Activated CD4-positive, alpha-beta T cell treated with anti-CD3 and anti-CD28 coated beads, Interleukin-2, amount 10 ng/mL, durations not matched to agents 24 days and 14 days (primary cell): ENCODE measurements around the gene PPY. TPM values are rescaled to one million over a fixed set of nuclear protein-coding genes. Genes with fewer than 3 reads are reported as not detected.

Experiments
- DNase-seq: peaks from one replicate; pipeline ENCODE4 v3.0.0; 2022
- H3K27ac Mint-ChIP-seq: one replicate; pipeline ENCODE4 v1.8.0; 2022; ENCODE audit warnings: mild to moderate bottlenecking, mixed read lengths
- H3K27me3 Mint-ChIP-seq: one replicate; pipeline ENCODE4 v1.8.0; 2022; ENCODE audit warnings: mixed read lengths
- H3K36me3 Mint-ChIP-seq: one replicate; pipeline ENCODE4 v1.8.0; 2022; ENCODE audit warnings: low read depth, mild to moderate bottlenecking, mixed read lengths
- H3K4me1 Mint-ChIP-seq: one replicate; pipeline ENCODE4 v1.8.0; 2021; ENCODE audit warnings: mixed read lengths
- H3K4me3 Mint-ChIP-seq: one replicate; pipeline ENCODE4 v1.8.0; 2022; ENCODE audit warnings: mild to moderate bottlenecking, moderate library complexity, mixed read lengths
- H3K9me3 Mint-ChIP-seq: one replicate; pipeline ENCODE4 v1.8.0; 2021; ENCODE audit warnings: mixed read lengths
- intact Hi-C: fragments of 100-400 bp; cut with micrococcal nuclease; formaldehyde crosslinking; loops from one replicate; pipeline ENCODE4 v1.15.1; 2023
- total RNA-seq: library from RNA; stranded (reverse); gene quantifications from 2 replicates; pipeline ENCODE4 v1.2.3, GENCODE V29; 2022

Gene PPY, protein sequence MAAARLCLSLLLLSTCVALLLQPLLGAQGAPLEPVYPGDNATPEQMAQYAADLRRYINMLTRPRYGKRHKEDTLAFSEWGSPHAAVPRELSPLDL
- total RNA-seq: not detected in 2 replicates

DNA sequence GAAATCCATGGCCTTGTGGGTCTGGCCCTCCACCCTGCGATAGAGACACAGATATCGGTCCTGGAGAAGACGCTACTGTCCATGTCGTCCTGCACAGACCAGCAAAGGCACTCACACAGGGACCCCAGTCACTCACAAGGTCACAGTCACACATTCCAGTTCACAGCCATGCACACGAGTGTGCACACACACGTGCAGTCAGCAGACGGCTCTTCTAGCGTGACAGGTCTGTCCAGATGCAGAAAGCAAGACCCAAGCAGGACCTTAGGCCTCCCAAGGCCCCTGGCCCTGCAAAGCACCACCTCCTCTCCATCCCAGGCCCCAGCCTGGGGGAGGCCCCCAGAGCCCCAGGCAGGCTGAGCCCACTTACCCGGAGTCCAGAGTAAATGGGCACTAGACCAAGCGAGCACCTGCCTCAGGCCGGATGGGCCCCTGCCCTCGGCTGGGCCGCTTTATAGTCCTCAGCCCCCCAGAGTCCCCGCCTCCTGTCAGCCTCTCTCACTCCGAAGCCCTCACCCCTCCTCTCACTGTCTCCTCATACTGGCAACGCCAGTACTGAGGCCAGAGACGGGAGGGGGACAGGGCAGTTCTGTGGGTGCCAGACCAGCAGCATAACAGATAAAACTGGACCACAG lies at the start of gene PPY:
Gene PPY, minus strand, starts transcription at position 426 of the 635 bp plus-strand sequence. CDS start 822 bp downstream, outside the sequence.
- Mint-ChIP-seq H3K36me3 (no peaks in the 10 kb centered on the region), H3K9me3 (no peaks in the 10 kb centered on the region), H3K27me3 (peaks cover 14% of the 10 kb centered on the region), H3K4me3 (no peak within 1 kb of the TSS), H3K27ac (no peak within 1 kb of the TSS), H3K4me1 (peaks cover 15% of the 10 kb centered on the region)
- DNase-seq: no peak
- intact Hi-C loops: loop anchor here (5.0 to 10.0 kb wide), 2 partner anchors 100 to 223 kb away; no protein-coding TSS in a partner anchor

DNA sequence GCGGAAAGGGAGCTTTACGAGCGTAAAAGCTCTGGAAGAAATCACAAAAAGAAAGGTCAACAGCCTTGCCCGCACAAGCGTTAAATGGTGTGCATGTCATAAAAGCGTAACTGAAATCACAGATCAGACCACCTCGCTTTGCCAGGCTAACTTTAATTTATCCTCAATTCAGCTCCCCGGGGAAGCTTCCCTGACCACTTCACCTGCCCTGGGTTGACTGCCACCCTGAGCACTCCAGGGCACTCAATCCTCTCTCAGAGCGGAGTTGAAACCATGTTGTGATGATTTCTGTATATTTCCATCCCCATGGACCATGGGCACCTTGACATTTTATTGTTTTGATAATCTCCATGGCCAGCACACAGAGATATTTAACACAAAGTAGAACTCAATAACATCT lies 46.0 kb upstream of the PPY start:
- peaks cover 36% of the 10 kb centered on the region for H3K27me3 Mint-ChIP-seq
- no peak overlapping the region for H3K27ac Mint-ChIP-seq
- no peaks in the 10 kb centered on the region for H3K9me3 Mint-ChIP-seq
- no peaks in the 10 kb centered on the region for H3K36me3 Mint-ChIP-seq
- intact Hi-C loops: no loop called here
- no peak for DNase-seq
- no peak overlapping the region for H3K4me3 Mint-ChIP-seq
- H3K4me1 Mint-ChIP-seq: peaks cover 8% of the 10 kb centered on the region

DNA sequence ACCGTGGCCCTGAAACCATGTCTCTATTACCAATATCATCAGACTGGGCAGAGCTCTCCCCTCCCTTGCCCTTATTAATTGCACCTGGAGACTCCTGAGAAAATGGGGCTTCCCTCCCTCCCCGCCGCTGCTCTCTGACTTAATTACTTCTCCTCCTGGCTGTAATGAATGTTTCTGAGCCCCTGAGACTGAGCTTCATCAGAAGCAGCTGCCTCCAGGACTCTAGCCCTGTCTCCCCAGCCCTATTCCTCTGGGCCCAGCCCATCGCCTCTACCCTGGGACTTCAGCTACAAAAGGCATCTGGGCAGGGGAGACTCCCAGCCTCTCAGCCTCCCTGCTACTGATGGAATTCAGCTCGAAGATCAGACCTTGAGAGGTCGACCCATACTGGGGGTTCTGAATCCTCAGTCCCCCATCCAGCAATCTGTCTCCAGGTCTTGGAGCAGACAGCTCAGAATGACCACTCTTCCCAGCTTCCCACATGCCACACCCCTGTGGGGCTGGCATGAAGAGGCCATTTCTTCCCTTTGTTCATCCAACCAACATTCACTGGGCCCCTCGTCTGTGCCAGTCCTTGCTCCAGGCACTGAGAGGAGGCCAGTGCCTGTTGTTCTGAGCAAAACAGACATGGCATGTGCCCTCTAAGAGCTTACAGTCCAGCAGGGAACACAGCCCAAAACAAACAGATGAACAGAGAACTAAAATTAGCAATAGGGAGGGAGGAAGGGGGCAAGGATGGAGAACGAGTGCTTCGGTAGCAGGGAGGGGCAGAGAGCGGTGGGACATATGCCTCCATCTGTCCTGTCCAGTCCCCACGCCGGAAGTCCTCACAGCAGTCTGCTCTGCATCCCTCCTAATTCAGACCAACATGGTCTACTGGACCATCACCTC lies 45.1 kb upstream of the PPY start:
- Mint-ChIP-seq H3K9me3 (no peaks in the 10 kb centered on the region), H3K27ac (no peak overlapping the region), H3K4me1 (peaks cover 8% of the 10 kb centered on the region), H3K36me3 (no peaks in the 10 kb centered on the region), H3K4me3 (no peak overlapping the region), H3K27me3 (peaks cover 42% of the 10 kb centered on the region)
- no peak for DNase-seq
- intact Hi-C loops: no loop called here

- Mint-ChIP-seq H3K27me3 (peaks cover 48% of the 10 kb centered on the region), H3K4me1 (peaks cover 8% of the 10 kb centered on the region), H3K27ac (no peak overlapping the region), H3K9me3 (no peaks in the 10 kb centered on the region), H3K4me3 (no peak overlapping the region), H3K36me3 (no peaks in the 10 kb centered on the region)
- no peak for DNase-seq
- intact Hi-C loops: no loop called here
Observed at GRCh38 chr17:43986225-43986981, 44.1 kb upstream of the PPY start.

- H3K36me3 Mint-ChIP-seq: no peaks in the 10 kb centered on the region
- intact Hi-C loops: no loop called here
- H3K27me3 Mint-ChIP-seq: peaks cover 54% of the 10 kb centered on the region
Observed at GRCh38 chr17:43984521-43984920, 42.2 kb upstream of the PPY start.

GRCh38 chr17:43983515-43984411 lies 41.5 kb upstream of the PPY start:
- Mint-ChIP-seq H3K27me3 (peaks cover 55% of the 10 kb centered on the region), H3K4me1 (peaks cover 8% of the 10 kb centered on the region), H3K27ac (no peak overlapping the region), H3K4me3 (peak overlapping the region; percentile 23), H3K36me3 (no peaks in the 10 kb centered on the region), H3K9me3 (no peaks in the 10 kb centered on the region)
- DNase-seq: peak; percentile 67
- intact Hi-C loops: no loop called here

More at GRCh38 chr17:43984521-43984920, 42.2 kb upstream of the PPY start:
- Mint-ChIP-seq H3K9me3 (no peaks in the 10 kb centered on the region), H3K4me1 (peaks cover 8% of the 10 kb centered on the region), H3K27ac (no peak overlapping the region), H3K4me3 (peak overlapping the region; percentile 23)
- no peak for DNase-seq

- no peaks in the 10 kb centered on the region for H3K9me3 Mint-ChIP-seq
- H3K27me3 Mint-ChIP-seq: peaks cover 58% of the 10 kb centered on the region
- H3K4me3 Mint-ChIP-seq: peak overlapping the region; percentile 28
- DNase-seq: no peak
- H3K4me1 Mint-ChIP-seq: peaks cover 8% of the 10 kb centered on the region
- H3K27ac Mint-ChIP-seq: no peak overlapping the region
- intact Hi-C loops: no loop called here
- H3K36me3 Mint-ChIP-seq: no peaks in the 10 kb centered on the region
Observed at GRCh38 chr17:43983196-43983514, 40.9 kb upstream of the PPY start.

- Mint-ChIP-seq H3K27me3 (peaks cover 52% of the 10 kb centered on the region), H3K9me3 (no peaks in the 10 kb centered on the region), H3K4me3 (no peak overlapping the region), H3K27ac (no peak overlapping the region), H3K36me3 (no peaks in the 10 kb centered on the region), H3K4me1 (peaks cover 8% of the 10 kb centered on the region)
- intact Hi-C loops: no loop called here
- no peak for DNase-seq
Observed at GRCh38 chr17:43982171-43982570, 39.9 kb upstream of the PPY start.

- Mint-ChIP-seq H3K36me3 (no peaks in the 10 kb centered on the region), H3K27me3 (peaks cover 44% of the 10 kb centered on the region), H3K27ac (no peak overlapping the region), H3K4me1 (no peaks in the 10 kb centered on the region), H3K9me3 (no peaks in the 10 kb centered on the region), H3K4me3 (no peak overlapping the region)
- intact Hi-C loops: no loop called here
- DNase-seq: no peak
Observed at GRCh38 chr17:43979671-43980070, 37.4 kb upstream of the PPY start.

DNA sequence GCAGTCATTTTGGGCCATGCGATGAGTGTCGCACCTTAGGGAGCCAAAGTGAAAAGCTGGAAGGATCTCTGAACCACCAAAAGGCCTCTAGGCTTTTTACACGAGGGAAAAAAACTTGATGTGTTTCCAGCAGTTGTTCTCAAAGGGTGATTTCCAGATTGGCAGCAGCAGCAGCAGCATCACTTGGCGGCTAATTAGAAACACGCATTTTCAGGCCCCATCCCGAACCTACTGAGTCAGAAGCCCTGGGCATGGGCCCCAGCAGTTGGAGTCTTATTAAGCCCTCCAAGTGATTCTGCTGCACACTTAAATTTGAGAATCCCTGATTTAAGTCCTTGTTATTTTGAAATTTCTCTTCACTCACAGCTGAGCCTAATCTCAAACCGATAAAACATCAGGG lies 36.7 kb upstream of the PPY start:
- no peak for DNase-seq
- Mint-ChIP-seq H3K36me3 (no peaks in the 10 kb centered on the region), H3K4me1 (no peaks in the 10 kb centered on the region), H3K4me3 (no peak overlapping the region), H3K27me3 (peaks cover 39% of the 10 kb centered on the region), H3K27ac (no peak overlapping the region), H3K9me3 (no peaks in the 10 kb centered on the region)
- intact Hi-C loops: no loop called here

- Mint-ChIP-seq H3K27ac (no peak overlapping the region), H3K27me3 (peaks cover 37% of the 10 kb centered on the region), H3K4me1 (no peaks in the 10 kb centered on the region), H3K9me3 (no peaks in the 10 kb centered on the region), H3K36me3 (no peaks in the 10 kb centered on the region), H3K4me3 (no peak overlapping the region)
- DNase-seq: no peak
- intact Hi-C loops: no loop called here
Observed at GRCh38 chr17:43978078-43978477, 35.8 kb upstream of the PPY start.

DNA sequence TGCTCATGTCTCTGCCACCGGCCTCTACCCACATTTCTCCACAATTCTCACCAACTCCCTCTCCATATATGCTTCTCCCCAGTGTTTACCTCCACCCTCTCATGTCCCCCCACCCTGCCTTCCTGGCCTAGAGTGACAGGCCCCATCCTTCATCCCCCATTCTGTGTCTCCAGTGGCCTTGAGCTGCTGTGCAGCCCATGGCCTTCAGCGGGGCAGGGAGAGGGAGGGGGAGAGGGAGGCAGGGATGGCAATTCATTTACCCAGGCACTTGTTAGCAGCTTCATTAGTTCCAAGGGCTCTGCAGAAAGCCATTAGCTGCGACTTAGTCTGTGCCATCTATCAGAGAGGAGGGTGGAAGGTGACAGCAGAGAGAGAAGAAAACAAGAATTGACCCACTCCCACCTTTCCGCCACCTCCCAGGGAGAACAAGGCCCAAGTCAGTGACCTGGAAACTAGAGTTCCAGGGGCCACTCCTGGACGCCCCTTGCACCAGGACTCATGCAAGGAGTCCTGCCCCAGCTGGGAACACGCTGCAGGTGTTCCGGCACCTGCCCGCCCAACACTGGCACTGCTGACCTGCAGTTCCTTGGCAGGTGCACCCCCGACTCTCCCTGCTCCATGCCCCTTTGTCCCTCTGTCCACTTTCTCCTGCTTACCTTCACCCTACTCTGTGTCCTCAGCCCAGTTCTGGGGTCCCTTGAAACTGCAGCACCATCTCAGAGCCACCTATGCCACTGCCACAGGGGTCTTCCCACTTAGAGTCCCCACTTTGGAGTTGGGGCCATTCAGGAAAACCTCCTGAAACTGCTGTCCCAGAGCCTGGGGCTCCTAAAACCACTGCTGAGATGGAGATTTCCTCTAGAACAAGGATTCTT lies 34.9 kb upstream of the PPY start:
- Mint-ChIP-seq H3K27me3 (peaks cover 28% of the 10 kb centered on the region), H3K36me3 (no peaks in the 10 kb centered on the region), H3K27ac (no peak overlapping the region), H3K9me3 (no peaks in the 10 kb centered on the region), H3K4me1 (no peaks in the 10 kb centered on the region), H3K4me3 (no peak overlapping the region)
- intact Hi-C loops: no loop called here
- DNase-seq: no peak
